K562 (cell line): ENCODE measurements around the gene MVD. TPM values are rescaled to one million over a fixed set of nuclear protein-coding genes. Genes with fewer than 3 reads are reported as not detected.

Experiments used
- CCNT2 ChIP-seq: IDR thresholded peaks from 2 replicates; pipeline ENCODE4 v1.6.1; 2011; ENCODE audit warnings: borderline replicate concordance, low read depth, mild to moderate bottlenecking, moderate library complexity, mixed read lengths, low read length; ENCODE audit not compliant: insufficient read length; ENCODE audit errors: extremely low read depth
- CREB3L1 ChIP-seq: fragments of 450-650 bp; IDR thresholded peaks from 2 replicates; pipeline ENCODE4 v1.6.1; 2014; ENCODE audit warnings: low read depth, mild to moderate bottlenecking, moderate library complexity, borderline replicate concordance
- DACH1 ChIP-seq: fragments of 450-650 bp; IDR thresholded peaks from 2 replicates; pipeline ENCODE4 v1.6.1; 2018; ENCODE audit not compliant: partially characterized antibody
- ELF1 ChIP-seq: fragments of 200-800 bp; sonication (Bioruptor generic); IDR thresholded peaks from 2 replicates; pipeline ENCODE4 v1.6.1; 2016; ENCODE audit warnings: missing genetic modification characterization, missing compliant biosample characterization
- ETV1 ChIP-seq: fragments of 450-650 bp; conservative IDR thresholded peaks from 2 replicates; pipeline ENCODE4 v1.6.1; 2016; ENCODE audit warnings: missing genetic modification characterization, control low read depth, low read depth, missing compliant biosample characterization
- FOXK2 ChIP-seq, 2 experiments: fragments of 450-650 bp; IDR thresholded peaks in 1 of 2; conservative IDR thresholded peaks in 1 of 2; 2 replicates each; pipeline ENCODE4 v1.6.1; 2016; ENCODE audit warnings: low read depth in 2 of 2, mild to moderate bottlenecking in 1 of 2
- HDAC2 ChIP-seq: fragments of 450-650 bp; IDR thresholded peaks from 2 replicates; pipeline ENCODE4 v1.6.1; 2016; ENCODE audit warnings: mild to moderate bottlenecking
- LEF1 ChIP-seq: fragments of 450-650 bp; IDR thresholded peaks from 2 replicates; pipeline ENCODE4 v1.6.1; 2016; ENCODE audit warnings: mild to moderate bottlenecking
- MTF1 ChIP-seq: fragments of 250-450 bp; sonication (Bioruptor Pico); IDR thresholded peaks from 2 replicates; pipeline ENCODE4 v1.9.0; 2021; ENCODE audit warnings: moderate library complexity, mild to moderate bottlenecking, inconsistent platforms, borderline replicate concordance
- NUFIP1 ChIP-seq: fragments of 450-650 bp; IDR thresholded peaks from 2 replicates; pipeline ENCODE4 v1.6.1; 2018; ENCODE audit not compliant: partially characterized antibody
- PHF8 ChIP-seq: fragments of 200-600 bp; sonication (generic); IDR thresholded peaks from 2 replicates; pipeline ENCODE4 v1.6.1; 2012; ENCODE audit warnings: mixed run types, mild to moderate bottlenecking, inconsistent platforms, low read length, moderate library complexity, borderline replicate concordance
- POLR2A ChIP-seq: fragments of 450-650 bp; conservative IDR thresholded peaks from 2 replicates; pipeline ENCODE4 v1.6.1; 2016
- RBM17 ChIP-seq: fragments of 200-400 bp; formaldehyde crosslinking; IDR thresholded peaks from 2 replicates; pipeline ENCODE4 v1.6.1; 2017; ENCODE audit warnings: low read depth, mild to moderate bottlenecking, low read length, borderline replicate concordance
- SETDB1 ChIP-seq: IDR thresholded peaks from one replicate; pipeline ENCODE4 v1.6.1; 2012; ENCODE audit warnings: low read length, control low read depth, inconsistent platforms
- SMARCE1 ChIP-seq: fragments of 450-650 bp; IDR thresholded peaks from 2 replicates; pipeline ENCODE4 v1.7.1; 2016; ENCODE audit warnings: mild to moderate bottlenecking
- SP2 ChIP-seq: IDR thresholded peaks from 2 replicates; pipeline ENCODE4 v1.6.1; 2011; ENCODE audit warnings: mild to moderate bottlenecking, low read depth, low read length, moderate library complexity; ENCODE audit not compliant: poor library complexity, severe bottlenecking; ENCODE audit errors: extremely low read depth
- SUPT5H ChIP-seq: fragments of 450-650 bp; IDR thresholded peaks from 2 replicates; pipeline ENCODE4 v1.6.1; 2016
- ZNF316 ChIP-seq: fragments of 450-650 bp; IDR thresholded peaks from 2 replicates; pipeline ENCODE4 v1.6.1; 2016
- ZNF384 ChIP-seq: IDR thresholded peaks from 2 replicates; pipeline ENCODE4 v1.6.1; 2012; ENCODE audit warnings: low read depth, low read length, improper control_type of control experiment
- ZNF740 ChIP-seq, 3 experiments: fragments of 200-800 bp in 1 of 3; sonication (Bioruptor generic) in 1 of 3; sonication (generic) in 1 of 3; formaldehyde crosslinking in 1 of 3; IDR thresholded peaks; 2 replicates each; pipeline versions ENCODE4 v1.6.1 to v1.8.0; 2016 to 2022; ENCODE audit warnings: mild to moderate bottlenecking in 2 of 3, missing compliant biosample characterization in 2 of 3, missing genetic modification characterization in 2 of 3, missing genetic modification reagents in 1 of 3
- ZNF830 ChIP-seq: fragments of 250-450 bp; sonication (Bioruptor Pico); IDR thresholded peaks from 2 replicates; pipeline ENCODE4 v1.5.0; 2021; ENCODE audit warnings: mild to moderate bottlenecking
- polyA plus RNA-seq, 8 experiments: library from polyadenylated mRNA; depleted of rRNA in 4 of 8; stranded (reverse) in 5 of 8; unstranded in 3 of 8; fragments of >200 nt; fragmentation: Nextera tagmentation in 2 of 8; fragmentation: Illumina TruSeq in 1 of 8; extraction: Ambion mirVana in 2 of 8; extraction: Trizol in 1 of 8; gene quantifications; 2 replicates each; pipeline versions ENCODE4 v1.2.1 to v1.2.3, GENCODE V29; 2011 to 2014; ENCODE audit warnings: inconsistent platforms in 1 of 8, missing spikeins in 1 of 8
- total RNA-seq, 7 experiments: library from RNA; depleted of rRNA in 6 of 7; stranded (reverse); fragments of >200 nt in 6 of 7; fragmentation: Illumina TruSeq in 2 of 7; extraction: Trizol in 2 of 7; gene quantifications; 2 replicates each; pipeline versions ENCODE4 v1.2.1 to v1.2.3, GENCODE V29; 2011 to 2021; ENCODE audit warnings: low replicate concordance in 1 of 7
- TF ChIP-seq, protein P1 (sequence below): fragments of 250-450 bp; sonication (Bioruptor Pico); IDR thresholded peaks from 2 replicates; pipeline ENCODE4 v1.8.0; 2022; ENCODE audit warnings: inconsistent platforms
- TF ChIP-seq, protein P2 (sequence below), 2 experiments: fragments of 450-650 bp; conservative IDR thresholded peaks; 2 replicates each; pipeline ENCODE4 v1.6.1; 2017; ENCODE audit warnings: mild to moderate bottlenecking in 2 of 2, moderate library complexity in 2 of 2

Gene MVD
- total and polyA plus RNA-seq, 9 of the 15 experiments (the other 6 are each of a cell fraction or from before 2014, with no cell fraction given), result 12.2 to 141 (median 45.3) TPM

GRCh38 chr16:88651276-88651988 is 11.5 kb downstream of the MVD start (continued):
- peak; percentile 42; the same call in 1 of the 2 replicates for TF ChIP-seq HDAC2
- TF ChIP-seq MTF1 (CRISPR knock-in tag), result 0 out of 2 replicates have a peak, but pooled peaks have one; percentile 42
- no peak for TF ChIP-seq ZNF316
- TF ChIP-seq DACH1, result peak; percentile 7
- TF ChIP-seq SUPT5H, result peak; percentile 61
- peak; percentile 4 for TF ChIP-seq CCNT2
- TF ChIP-seq SMARCE1, result peak; percentile 65; the same call in 1 of the 2 replicates
- TF ChIP-seq, protein P1, sequence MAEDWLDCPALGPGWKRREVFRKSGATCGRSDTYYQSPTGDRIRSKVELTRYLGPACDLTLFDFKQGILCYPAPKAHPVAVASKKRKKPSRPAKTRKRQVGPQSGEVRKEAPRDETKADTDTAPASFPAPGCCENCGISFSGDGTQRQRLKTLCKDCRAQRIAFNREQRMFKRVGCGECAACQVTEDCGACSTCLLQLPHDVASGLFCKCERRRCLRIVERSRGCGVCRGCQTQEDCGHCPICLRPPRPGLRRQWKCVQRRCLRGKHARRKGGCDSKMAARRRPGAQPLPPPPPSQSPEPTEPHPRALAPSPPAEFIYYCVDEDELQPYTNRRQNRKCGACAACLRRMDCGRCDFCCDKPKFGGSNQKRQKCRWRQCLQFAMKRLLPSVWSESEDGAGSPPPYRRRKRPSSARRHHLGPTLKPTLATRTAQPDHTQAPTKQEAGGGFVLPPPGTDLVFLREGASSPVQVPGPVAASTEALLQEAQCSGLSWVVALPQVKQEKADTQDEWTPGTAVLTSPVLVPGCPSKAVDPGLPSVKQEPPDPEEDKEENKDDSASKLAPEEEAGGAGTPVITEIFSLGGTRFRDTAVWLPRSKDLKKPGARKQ (CRISPR knock-in tag), result no peak
- TF ChIP-seq SETDB1, result no peak
- TF ChIP-seq PHF8, result no peak; the same call in 1 of the 2 replicates
- TF ChIP-seq ZNF830, result no peak
- TF ChIP-seq FOXK2 (conservative IDR thresholded peaks at IDR 0.05 in 1 of 2, IDR thresholded peaks at IDR 0.05 in 1 of 2; ENCODE audit: low read depth in 2 of 2), result peak; percentile 85 to 88
- no peak for TF ChIP-seq ELF1 (tag)
- TF ChIP-seq NUFIP1, result no peak
- no peak for TF ChIP-seq ZNF384
- TF ChIP-seq LEF1, result 0 out of 2 replicates have a peak, but pooled peaks have one; percentile 49
- TF ChIP-seq RBM17, result no peak
- no peak for TF ChIP-seq SP2
- TF ChIP-seq CREB3L1, result peak; percentile 65; the same call in 1 of the 2 replicates
- TF ChIP-seq, protein P2, sequence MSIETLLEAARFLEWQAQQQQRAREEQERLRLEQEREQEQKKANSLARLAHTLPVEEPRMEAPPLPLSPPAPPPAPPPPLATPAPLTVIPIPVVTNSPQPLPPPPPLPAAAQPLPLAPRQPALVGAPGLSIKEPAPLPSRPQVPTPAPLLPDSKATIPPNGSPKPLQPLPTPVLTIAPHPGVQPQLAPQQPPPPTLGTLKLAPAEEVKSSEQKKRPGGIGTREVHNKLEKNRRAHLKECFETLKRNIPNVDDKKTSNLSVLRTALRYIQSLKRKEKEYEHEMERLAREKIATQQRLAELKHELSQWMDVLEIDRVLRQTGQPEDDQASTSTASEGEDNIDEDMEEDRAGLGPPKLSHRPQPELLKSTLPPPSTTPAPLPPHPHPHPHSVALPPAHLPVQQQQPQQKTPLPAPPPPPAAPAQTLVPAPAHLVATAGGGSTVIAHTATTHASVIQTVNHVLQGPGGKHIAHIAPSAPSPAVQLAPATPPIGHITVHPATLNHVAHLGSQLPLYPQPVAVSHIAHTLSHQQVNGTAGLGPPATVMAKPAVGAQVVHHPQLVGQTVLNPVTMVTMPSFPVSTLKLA (conservative IDR thresholded peaks at IDR 0.05), result peak; percentile 40 to 65; a peak in 3 of 4 replicates
- TF ChIP-seq ZNF740 (CRISPR knock-in tag; IDR thresholded peaks at IDR 0.05), result no peak
- TF ChIP-seq ZNF740 (tag; IDR thresholded peaks at IDR 0.05), result no peak
- TF ChIP-seq ETV1 (tag), result peak; percentile 71
- peak; percentile 12 for TF ChIP-seq POLR2A
